ENCODE data around the gene C1orf50. TPM values are rescaled to one million over a fixed set of nuclear protein-coding genes. Genes with fewer than 3 reads are reported as not detected.
"Not testable (repeated sequence)": the region's sequence is repeated elsewhere in the genome, so short reads cannot be mapped to it uniquely, and the experiment has no call there.

C1orf50 gene
- total RNA-seq, 1 experiment from 2014 or later, result 8.3 TPM

- Histone ChIP-seq H3K4me2 (no peak overlapping the region), H3K9me2 (ENCODE audit: insufficient read depth) (no peaks in the 10 kb centered on the region), H3K4me3 (no peak overlapping the region), H3K27me3 (ENCODE audit: insufficient read depth, low read depth) (no peaks in the 10 kb centered on the region), H4K20me1 (ENCODE audit: insufficient read depth) (no peaks in the 10 kb centered on the region), H3K4me1 (replicated peaks; ENCODE audit: insufficient read depth) (no peaks in the 10 kb centered on the region; the same call in 1 of the 2 replicates), H3K27ac (no peak overlapping the region), H3K79me2 (ENCODE audit: low read depth) (no peaks in the 10 kb centered on the region), H2AFZ (no peak overlapping the region), H3K36me3 (ENCODE audit: low read depth) (no peaks in the 10 kb centered on the region), H3F3A (ENCODE audit: insufficient read depth, low read depth) (no peaks in the 10 kb centered on the region), H3K9me3 (ENCODE audit: insufficient read depth, low read depth) (no peaks in the 10 kb centered on the region)
- no peak for DNase-seq
- intact Hi-C loops (cut with micrococcal nuclease; ENCODE audit: unreplicated experiment), result no loop called here
- BruUV-seq (replicated peaks), result no TSS peak
- ChIA-PET POLR2A (ENCODE audit: unreplicated experiment) (interaction anchor here (0.6 kb wide), 1 partner anchor 504 kb away, joined by 3 read pairs; no protein-coding TSS in a partner anchor), CTCF (no interaction called here)
- TF ChIP-seq EZH2 (IDR thresholded peaks at IDR 0.05; ENCODE audit: low read depth), result no peak
- TF ChIP-seq, protein P1, sequence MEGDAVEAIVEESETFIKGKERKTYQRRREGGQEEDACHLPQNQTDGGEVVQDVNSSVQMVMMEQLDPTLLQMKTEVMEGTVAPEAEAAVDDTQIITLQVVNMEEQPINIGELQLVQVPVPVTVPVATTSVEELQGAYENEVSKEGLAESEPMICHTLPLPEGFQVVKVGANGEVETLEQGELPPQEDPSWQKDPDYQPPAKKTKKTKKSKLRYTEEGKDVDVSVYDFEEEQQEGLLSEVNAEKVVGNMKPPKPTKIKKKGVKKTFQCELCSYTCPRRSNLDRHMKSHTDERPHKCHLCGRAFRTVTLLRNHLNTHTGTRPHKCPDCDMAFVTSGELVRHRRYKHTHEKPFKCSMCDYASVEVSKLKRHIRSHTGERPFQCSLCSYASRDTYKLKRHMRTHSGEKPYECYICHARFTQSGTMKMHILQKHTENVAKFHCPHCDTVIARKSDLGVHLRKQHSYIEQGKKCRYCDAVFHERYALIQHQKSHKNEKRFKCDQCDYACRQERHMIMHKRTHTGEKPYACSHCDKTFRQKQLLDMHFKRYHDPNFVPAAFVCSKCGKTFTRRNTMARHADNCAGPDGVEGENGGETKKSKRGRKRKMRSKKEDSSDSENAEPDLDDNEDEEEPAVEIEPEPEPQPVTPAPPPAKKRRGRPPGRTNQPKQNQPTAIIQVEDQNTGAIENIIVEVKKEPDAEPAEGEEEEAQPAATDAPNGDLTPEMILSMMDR (conservative IDR thresholded peaks at IDR 0.05), result no peak
These were observed 39.5 kb downstream of the C1orf50 start for GRCh38 chr1:42806593-42806992.

DNA sequence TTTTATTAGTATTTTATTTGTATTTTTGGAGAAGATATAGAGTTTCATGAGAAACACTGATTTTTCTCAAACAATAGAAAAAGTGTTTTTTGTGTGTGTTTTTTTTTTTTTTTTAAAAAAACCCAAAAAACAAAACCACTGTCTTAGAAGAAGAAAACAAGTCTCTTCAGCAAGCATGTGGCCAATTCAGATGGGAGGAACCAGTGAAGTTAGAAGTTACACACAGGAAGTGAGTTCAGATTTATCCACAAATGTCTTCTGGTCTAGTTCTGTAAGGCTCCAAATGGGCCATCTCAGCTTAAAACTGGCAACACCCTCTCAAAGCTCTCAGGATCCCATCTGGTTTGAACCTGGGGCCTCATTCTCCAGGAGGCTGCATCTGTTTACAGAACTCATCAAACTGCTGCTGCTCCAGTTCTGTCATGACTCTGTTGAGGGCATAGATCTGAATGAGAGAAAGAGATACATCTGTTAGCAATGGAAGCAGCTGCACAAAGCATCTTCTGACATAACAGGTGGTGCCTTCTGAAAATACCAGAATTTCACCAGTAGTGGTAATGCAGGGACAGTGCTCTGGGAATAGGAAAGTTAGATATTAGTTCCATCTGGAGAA is 40.1 kb downstream of the C1orf50 start:
- POLR2A ChIA-PET (ENCODE audit: unreplicated experiment), result no interaction called here
- CTCF ChIA-PET, result no interaction called here

DNA sequence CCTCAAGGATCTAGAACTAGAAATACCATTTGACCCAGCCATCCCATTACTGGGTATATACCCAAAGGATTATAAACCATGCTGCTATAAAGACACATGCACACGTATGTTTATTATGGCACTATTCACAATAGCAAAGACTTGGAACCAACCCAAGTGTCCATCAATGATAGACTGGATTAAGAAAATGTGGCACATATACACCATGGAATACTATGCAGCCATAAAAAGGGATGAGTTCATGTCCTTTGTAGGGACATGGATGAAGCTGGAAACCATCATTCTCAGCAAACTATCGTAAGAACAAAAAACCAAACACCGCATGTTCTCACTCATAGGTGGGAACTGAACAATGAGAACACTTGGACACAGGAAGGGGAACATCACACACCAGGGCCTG is 47.8 kb downstream of the C1orf50 start:
- H2AFZ ChIP-seq; H3K9me2 ChIP-seq (ENCODE audit: insufficient read depth); H3K4me3 ChIP-seq; H4K20me1 ChIP-seq (ENCODE audit: insufficient read depth); H3F3A ChIP-seq (ENCODE audit: insufficient read depth, low read depth); H3K27ac ChIP-seq; H3K36me3 ChIP-seq (ENCODE audit: low read depth); H3K9me3 ChIP-seq (ENCODE audit: insufficient read depth, low read depth); DNase-seq; CTCF ChIA-PET; intact Hi-C loops (cut with micrococcal nuclease; ENCODE audit: unreplicated experiment); H3K27me3 ChIP-seq (ENCODE audit: insufficient read depth, low read depth); H3K4me2 ChIP-seq; POLR2A ChIA-PET (ENCODE audit: unreplicated experiment): not testable (repeated sequence)
- BruUV-seq (replicated peaks), result TSS peak; percentile 0
- Histone ChIP-seq H3K4me1 (replicated peaks; ENCODE audit: insufficient read depth) (peaks cover 21% of the 10 kb centered on the region), H3K79me2 (ENCODE audit: low read depth) (peaks cover 19% of the 10 kb centered on the region; the same call in 1 of the 2 replicates)

More for the DNA sequence above, 40.1 kb downstream of the C1orf50 start:
- Histone ChIP-seq H3K4me2 (no peak overlapping the region), H3K4me3 (no peak overlapping the region), H3K4me1 (replicated peaks; ENCODE audit: insufficient read depth) (no peaks in the 10 kb centered on the region; the same call in 1 of the 2 replicates), H3F3A (ENCODE audit: insufficient read depth, low read depth) (no peaks in the 10 kb centered on the region), H3K9me3 (ENCODE audit: insufficient read depth, low read depth) (no peaks in the 10 kb centered on the region), H3K27me3 (ENCODE audit: insufficient read depth, low read depth) (no peaks in the 10 kb centered on the region), H3K27ac (no peak overlapping the region), H3K36me3 (ENCODE audit: low read depth) (no peaks in the 10 kb centered on the region), H2AFZ (no peak overlapping the region), H4K20me1 (ENCODE audit: insufficient read depth) (no peaks in the 10 kb centered on the region), H3K9me2 (ENCODE audit: insufficient read depth) (no peaks in the 10 kb centered on the region), H3K79me2 (ENCODE audit: low read depth) (no peaks in the 10 kb centered on the region)
- TF ChIP-seq, protein P1 (conservative IDR thresholded peaks at IDR 0.05), result no peak
- TF ChIP-seq EZH2 (IDR thresholded peaks at IDR 0.05; ENCODE audit: low read depth), result no peak
- BruUV-seq (replicated peaks), result no TSS peak
- intact Hi-C loops (cut with micrococcal nuclease; ENCODE audit: unreplicated experiment), result no loop called here
- no peak for DNase-seq

Data from PC-9 (cell line).